GM23338 (cell line): ENCODE measurements around the gene DPP10. TPM values are rescaled to one million over a fixed set of nuclear protein-coding genes. Genes with fewer than 3 reads are reported as not detected.

Experiments used
- ATAC-seq: fragments of 200-7000 bp; cut with Tn5 transposase; 3 replicates; pipeline ENCODE4 v1.9.1; 2020
- DNase-seq: peaks from one replicate; pipeline ENCODE4 v3.0.0-alpha.2; 2015; ENCODE audit warnings: low spot score
- H2AFZ ChIP-seq: fragments of 200-600 bp; sonication (generic); 2 replicates; pipeline ENCODE4 v1.8.0; 2016; ENCODE audit warnings: antibody characterized with exemption, mild to moderate bottlenecking, moderate library complexity
- H3F3A ChIP-seq: fragments of 200-600 bp; sonication (generic); replicated peaks from 2 replicates; pipeline ENCODE4 v1.8.0; 2017; ENCODE audit warnings: antibody characterized with exemption, mixed run types, low read depth
- H3K27ac ChIP-seq: fragments of 200-600 bp; sonication (generic); 2 replicates; pipeline ENCODE4 v1.6.1; 2016; ENCODE audit warnings: low read depth
- H3K27me3 ChIP-seq: fragments of 200-600 bp; sonication (generic); 2 replicates; pipeline ENCODE4 v1.8.0; 2016; ENCODE audit warnings: mild to moderate bottlenecking, mixed run types, moderate library complexity; ENCODE audit not compliant: insufficient read depth
- H3K36me3 ChIP-seq: fragments of 200-600 bp; sonication (generic); 2 replicates; pipeline ENCODE4 v1.8.0; 2016; ENCODE audit warnings: mild to moderate bottlenecking; ENCODE audit not compliant: insufficient read depth
- H3K4me1 ChIP-seq: fragments of 200-600 bp; sonication (generic); 2 replicates; pipeline ENCODE4 v1.8.0; 2016; ENCODE audit warnings: mild to moderate bottlenecking, moderate library complexity; ENCODE audit not compliant: insufficient read depth
- H3K4me2 ChIP-seq: fragments of 200-600 bp; sonication (generic); 2 replicates; pipeline ENCODE4 v1.7.1; 2017; ENCODE audit warnings: mixed run types
- H3K4me3 ChIP-seq: fragments of 200-600 bp; sonication (generic); 2 replicates; pipeline ENCODE4 v1.6.1; 2016; ENCODE audit warnings: mixed run types
- H3K79me2 ChIP-seq: fragments of 200-600 bp; sonication (generic); replicated peaks from 2 replicates; pipeline ENCODE4 v1.8.0; 2017; ENCODE audit warnings: mild to moderate bottlenecking; ENCODE audit not compliant: insufficient read depth
- H3K9me2 ChIP-seq: fragments of 200-600 bp; sonication (generic); 2 replicates; pipeline ENCODE4 v1.8.0; 2017; ENCODE audit not compliant: insufficient read depth
- H4K20me1 ChIP-seq: fragments of 200-600 bp; sonication (generic); replicated peaks from 2 replicates; pipeline ENCODE4 v1.8.0; 2017; ENCODE audit warnings: mild to moderate bottlenecking; ENCODE audit not compliant: insufficient read depth
- H3K27ac Mint-ChIP-seq: 2 replicates; pipeline ENCODE4 v1.8.0; 2020; ENCODE audit warnings: inconsistent platforms, mild to moderate bottlenecking, moderate library complexity, mixed read lengths
- H3K27me3 Mint-ChIP-seq: 3 replicates; pipeline ENCODE4 v1.8.0; 2022; ENCODE audit warnings: low read depth, mild to moderate bottlenecking, moderate library complexity, mixed read lengths, inconsistent platforms; ENCODE audit not compliant: insufficient read depth, poor library complexity
- H3K36me3 Mint-ChIP-seq: 3 replicates; pipeline ENCODE4 v1.8.0; 2021; ENCODE audit warnings: low read depth, mild to moderate bottlenecking, inconsistent platforms, moderate library complexity, mixed read lengths
- H3K4me1 Mint-ChIP-seq: 3 replicates; pipeline ENCODE4 v1.8.0; 2020; ENCODE audit warnings: mild to moderate bottlenecking, inconsistent platforms, mixed read lengths
- H3K4me3 Mint-ChIP-seq: 3 replicates; pipeline ENCODE4 v1.8.0; 2021; ENCODE audit warnings: moderate library complexity, mild to moderate bottlenecking, inconsistent platforms, mixed read lengths
- H3K9me3 Mint-ChIP-seq: 3 replicates; pipeline ENCODE4 v1.8.0; 2020; ENCODE audit warnings: moderate library complexity, mild to moderate bottlenecking, inconsistent platforms, mixed read lengths
- CTCF ChIP-seq, 2 experiments: fragments of 200-600 bp in 1 of 2; sonication (generic) in 1 of 2; conservative IDR thresholded peaks; 2 replicates each; pipeline versions ENCODE4 v1.5.1 to v1.6.1; 2016 to 2017; ENCODE audit warnings: antibody characterized with exemption in 2 of 2, low read depth in 2 of 2, mild to moderate bottlenecking in 2 of 2, moderate library complexity in 1 of 2
- ETS1 ChIP-seq: IDR thresholded peaks from 2 replicates; pipeline ENCODE4 v1.6.1; 2016; ENCODE audit warnings: antibody characterized with exemption
- EZH2 ChIP-seq: fragments of 200-600 bp; sonication (generic); IDR thresholded peaks from one replicate; pipeline ENCODE4 v1.8.0; 2017; ENCODE audit warnings: antibody characterized with exemption, mild to moderate bottlenecking, low read depth; ENCODE audit not compliant: unreplicated experiment
- EZH2phosphoT487 ChIP-seq: fragments of 200-600 bp; sonication (generic); IDR thresholded peaks from one replicate; pipeline ENCODE4 v1.8.1; 2018; ENCODE audit warnings: antibody characterized with exemption; ENCODE audit not compliant: unreplicated experiment
- NANOG ChIP-seq: IDR thresholded peaks from 2 replicates; pipeline ENCODE4 v1.6.1; 2016; ENCODE audit warnings: antibody characterized with exemption, borderline replicate concordance
- POLR2AphosphoS5 ChIP-seq: IDR thresholded peaks from 2 replicates; pipeline ENCODE4 v1.6.1; 2016; ENCODE audit warnings: antibody characterized with exemption, low read depth
- STAT1 ChIP-seq: IDR thresholded peaks from one replicate; pipeline ENCODE4 v1.6.1; 2016; ENCODE audit warnings: antibody characterized with exemption; ENCODE audit not compliant: unreplicated experiment
- ZNF331 ChIP-seq: fragments of 250-450 bp; sonication (Bioruptor Pico); IDR thresholded peaks from 2 replicates; pipeline ENCODE4 v1.5.0; 2020; ENCODE audit warnings: low read depth, mild to moderate bottlenecking, moderate library complexity
- ZNF462 ChIP-seq: fragments of 250-450 bp; sonication (Bioruptor Pico); IDR thresholded peaks from 2 replicates; pipeline ENCODE4 v1.5.0; 2020; ENCODE audit warnings: mild to moderate bottlenecking, moderate library complexity
- polyA plus RNA-seq: library from polyadenylated mRNA; unstranded; fragments of >200 nt; fragmentation: Nextera tagmentation; extraction: Ambion mirVana; gene quantifications from 2 replicates; pipeline ENCODE4 v1.2.1, GENCODE V29; 2016
- total RNA-seq: library from RNA; depleted of rRNA; stranded (reverse); fragments of >200 nt; shearing (Covaris generic); gene quantifications from 2 replicates; pipeline ENCODE4 v1.2.3, GENCODE V29; 2014

The DPP10 gene
- total and polyA plus RNA-seq, 2 experiments from 2014 or later, result 3.6 to 14.8 TPM

- Mint-ChIP-seq H3K36me3 (no peaks in the 10 kb centered on the region), H3K4me1 (peaks cover 15% of the 10 kb centered on the region), H3K4me3 (no peak overlapping the region), H3K27ac (no peak overlapping the region), H3K9me3 (peaks cover 6% of the 10 kb centered on the region; the same call in 2 of the 3 replicates), H3K27me3 (no peaks in the 10 kb centered on the region)
- Histone ChIP-seq H3K9me2 (no peaks in the 10 kb centered on the region), H3K4me2 (no peak overlapping the region), H3K27ac (no peak overlapping the region), H4K20me1 (no peaks in the 10 kb centered on the region), H3K27me3 (no peaks in the 10 kb centered on the region), H3K4me3 (no peak overlapping the region), H3F3A (no peaks in the 10 kb centered on the region), H2AFZ (no peak overlapping the region), H3K36me3 (no peaks in the 10 kb centered on the region), H3K4me1 (0 out of 2 replicates have a peak, but pooled peaks cover 6% of the 10 kb centered on the region), H3K79me2 (no peaks in the 10 kb centered on the region)
- no peak for ATAC-seq
- no peak for DNase-seq
- no peak for TF ChIP-seq ZNF462
- peak in 1 of 2 experiments; percentile 24; a peak in 2 of 4 replicates for TF ChIP-seq CTCF (conservative IDR thresholded peaks at IDR 0.05; ENCODE audit: low read depth in 2 of 2)
Observed at GRCh38 chr2:114614592-114614991, 172.2 kb downstream of the DPP10 start.

- H3F3A ChIP-seq, result no peaks in the 10 kb centered on the region
- no peak overlapping the region for H2AFZ ChIP-seq
- Mint-ChIP-seq H3K36me3 (no peaks in the 10 kb centered on the region), H3K27ac (no peak overlapping the region), H3K4me1 (peaks cover 4% of the 10 kb centered on the region), H3K27me3 (no peaks in the 10 kb centered on the region), H3K4me3 (no peak overlapping the region), H3K9me3 (peaks cover 9% of the 10 kb centered on the region; the same call in 2 of the 3 replicates)
- H3K4me1 ChIP-seq, result no peaks in the 10 kb centered on the region
- no peak overlapping the region for H3K27ac ChIP-seq
- no peaks in the 10 kb centered on the region for H3K79me2 ChIP-seq
- no peaks in the 10 kb centered on the region for H4K20me1 ChIP-seq
- H3K36me3 ChIP-seq, result peaks cover 2% of the 10 kb centered on the region; the same call in 1 of the 2 replicates
- no peak for DNase-seq
- no peaks in the 10 kb centered on the region for H3K9me2 ChIP-seq
- H3K27me3 ChIP-seq, result no peaks in the 10 kb centered on the region
- H3K4me2 ChIP-seq, result no peak overlapping the region
- H3K4me3 ChIP-seq, result no peak overlapping the region
- no peak for ATAC-seq
- TF ChIP-seq EZH2phosphoT487, result no peak
- no peak for TF ChIP-seq POLR2AphosphoS5
- TF ChIP-seq STAT1, result no peak
- TF ChIP-seq ETS1, result no peak
- TF ChIP-seq ZNF331 (CRISPR knock-in tag), result no peak
- no peak for TF ChIP-seq EZH2
- TF ChIP-seq NANOG, result no peak
Observed at GRCh38 chr2:114628481-114628880, 186.0 kb downstream of the DPP10 start.
